Measurements from ENCODE around the gene MSL1.

GRCh38 chr17:40072040-40072734 is 49.6 kb upstream of the MSL1 start:
- TF ChIP-seq ZKSCAN8 (CRISPR knock-in tag; IDR thresholded peaks at IDR 0.05; ENCODE audit: borderline replicate concordance) (no peak), POLR2AphosphoS2 (IDR thresholded peaks at IDR 0.05; ENCODE audit: low read depth, low read length) (no peak), EP300 (IDR thresholded peaks at IDR 0.05; ENCODE audit: low read depth in 2 of 2, low read length in 2 of 2) (peak in 1 of 2 experiments; percentile 53; a peak in 1 of 4 replicates), EP300 (CRISPR knock-in tag; IDR thresholded peaks at IDR 0.05; ENCODE audit: borderline replicate concordance) (no peak), YY1 (IDR thresholded peaks at IDR 0.05; ENCODE audit: insufficient read depth, insufficient replicate concordance, low read depth, low read length) (no peak), NR2C2 (CRISPR knock-in tag; IDR thresholded peaks at IDR 0.05; ENCODE audit: borderline replicate concordance) (no peak), CTCF (CRISPR knock-in tag; IDR thresholded peaks at IDR 0.05) (peak; percentile 19; the same call in 1 of the 2 replicates), SRSF9 (IDR thresholded peaks at IDR 0.05; ENCODE audit: borderline replicate concordance, insufficient read depth, low read depth, low read length, poor library complexity, severe bottlenecking) (no peak), CREB3 (CRISPR knock-in tag; IDR thresholded peaks at IDR 0.05) (no peak), CSRNP1 (CRISPR knock-in tag; IDR thresholded peaks at IDR 0.05) (no peak), STAT5B (CRISPR knock-in tag; IDR thresholded peaks at IDR 0.05) (no peak)
